CD4-positive, alpha-beta T cell treated with Interleukin-4 for 1 hour (primary cell): Measurements from ENCODE around the gene PRTG.
"Not testable (repeated sequence)": the region's sequence is repeated elsewhere in the genome, so short reads cannot be mapped to it uniquely, and the experiment has no call there.

Experiments
- DNase-seq, 2 donors: peaks; one replicate each; pipeline ENCODE4 v3.0.0-alpha.2; 2020 to 2022

PRTG gene

DNA sequence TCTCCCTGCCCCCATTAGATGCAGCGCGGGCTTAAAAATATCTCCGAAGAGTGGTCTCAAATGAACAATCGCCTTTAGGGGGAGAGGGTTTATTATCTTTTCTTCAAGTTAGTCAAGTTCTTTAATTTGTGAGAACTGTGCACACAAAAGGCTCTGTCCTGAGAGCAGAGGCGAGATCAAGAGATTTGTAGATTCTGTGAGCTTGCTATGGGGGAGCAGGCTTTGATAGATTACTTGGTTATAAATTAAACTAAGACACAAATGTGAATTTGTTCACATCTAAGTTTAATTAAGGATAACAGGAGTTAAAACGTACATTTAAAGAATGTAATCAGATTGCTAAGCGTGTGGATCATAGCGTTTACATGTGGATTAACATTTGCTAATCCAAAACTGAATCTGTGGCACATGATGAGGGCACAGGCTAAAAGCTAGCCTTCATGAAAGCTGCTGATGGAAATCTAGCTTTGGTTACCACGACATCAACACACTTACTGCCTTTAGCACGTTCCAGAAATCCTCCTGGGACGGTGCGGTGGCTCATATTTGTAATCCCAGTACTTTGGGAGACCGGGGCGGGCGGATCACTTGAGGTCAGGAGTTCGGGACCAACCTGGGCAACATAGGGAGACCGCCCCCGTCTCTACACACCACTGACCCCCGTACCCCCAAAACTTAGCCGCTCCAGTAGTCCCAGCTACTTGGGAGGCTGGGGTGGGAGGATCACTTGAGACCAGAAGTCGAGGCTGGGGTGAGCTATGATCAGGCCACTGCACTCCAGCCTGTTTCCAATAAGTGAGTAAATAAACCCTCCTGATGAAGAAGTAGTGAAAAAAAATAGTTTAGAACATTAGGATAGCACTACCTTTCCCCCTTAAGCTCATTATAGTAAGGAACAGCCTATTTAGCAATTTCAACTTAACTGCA, 1.0 kb upstream of the PRTG start:
- DNase-seq = no peak

DNA sequence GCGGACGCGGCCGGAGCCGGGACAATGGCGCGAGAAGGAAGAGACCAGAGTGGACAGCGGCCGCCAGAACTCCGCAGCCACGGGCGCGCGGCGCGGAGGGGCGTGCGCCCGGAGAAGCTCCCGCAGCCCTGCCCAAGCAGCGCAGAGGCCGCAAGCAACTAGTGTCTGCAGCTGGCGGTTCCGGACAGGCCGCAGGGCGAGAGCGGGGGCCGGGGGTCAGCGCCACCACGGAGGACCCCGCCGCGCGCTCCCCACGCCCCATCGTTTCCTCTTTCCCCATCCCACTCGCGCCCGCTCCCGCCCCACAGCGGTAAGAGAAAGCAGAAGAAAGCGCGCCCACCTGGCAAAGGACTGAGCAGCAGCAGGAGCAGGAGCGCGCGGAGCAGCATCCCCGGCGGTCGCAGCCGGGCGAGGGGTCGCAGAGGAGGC, 440 bp downstream of the PRTG start:
- DNase-seq = no peak

DNA sequence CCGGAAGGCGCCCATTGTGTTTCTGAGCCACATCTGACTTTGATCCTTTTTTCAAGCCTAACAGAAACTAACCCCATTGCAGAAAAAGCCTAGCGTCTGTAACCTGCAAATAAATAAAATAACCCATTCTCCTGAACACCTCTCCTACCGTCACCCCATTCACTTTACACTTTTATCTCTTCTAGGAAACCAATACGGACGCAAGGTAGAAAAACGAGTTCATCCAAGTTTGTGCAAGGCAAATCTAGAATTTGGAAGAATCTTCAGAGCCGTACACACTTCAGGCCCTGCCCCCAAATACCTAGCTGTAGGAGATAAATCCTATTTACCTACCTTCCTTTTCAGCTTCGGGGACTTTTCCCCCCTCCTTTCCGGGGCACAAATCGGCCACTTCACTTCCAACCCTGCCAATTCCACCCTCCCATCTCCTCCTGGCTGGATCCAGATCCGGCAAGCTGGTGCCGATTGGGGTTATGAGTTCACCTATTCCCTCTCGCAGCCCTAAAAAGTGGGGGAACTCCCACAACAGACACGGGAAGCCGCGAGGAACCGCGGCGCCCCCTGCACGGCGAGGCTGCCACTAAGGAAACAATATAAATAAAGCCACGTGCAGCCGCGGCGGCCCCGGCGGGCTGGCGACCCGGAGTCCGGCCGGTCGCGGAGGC, 987 bp downstream of the PRTG start:
- DNase-seq = no peak

DNA sequence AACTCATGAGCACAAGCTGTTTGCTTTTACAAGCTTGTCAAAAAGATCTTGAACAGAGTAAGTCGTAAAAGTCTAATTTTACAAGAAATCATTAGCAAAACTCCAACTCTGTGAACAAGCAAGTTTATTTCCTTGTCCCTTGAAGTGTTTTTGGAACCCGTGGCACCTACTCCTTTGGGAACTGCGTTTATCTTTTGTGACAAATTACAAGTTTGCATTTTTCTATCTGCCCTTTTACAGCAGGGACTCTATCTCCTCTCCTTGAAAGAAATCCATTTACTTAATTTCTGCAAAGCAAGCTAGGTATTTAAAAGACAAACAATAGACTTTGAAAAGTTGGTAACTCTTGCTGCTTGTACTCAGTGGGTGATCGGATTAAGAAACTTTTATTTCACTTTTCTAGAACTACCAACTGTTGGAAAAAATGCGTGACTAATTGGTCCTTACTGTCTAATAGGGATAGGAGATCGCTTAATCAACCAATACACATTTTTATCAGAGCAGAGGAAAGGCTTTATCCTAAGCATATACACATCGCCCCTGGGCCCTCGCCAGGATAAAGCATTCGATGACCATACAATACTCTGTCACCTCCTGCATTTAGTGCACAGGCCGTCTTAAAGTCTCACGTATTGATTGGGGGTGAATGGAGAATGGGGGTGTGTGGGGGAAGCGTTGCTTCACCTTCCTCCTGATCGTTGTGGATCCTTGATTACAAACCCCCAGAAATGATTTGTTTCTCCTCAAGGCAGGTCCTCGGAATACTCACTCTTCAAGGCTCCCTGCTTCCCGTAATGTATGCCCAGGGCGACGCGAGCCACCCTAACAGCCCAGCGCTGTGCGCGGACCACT, 1.7 kb downstream of the PRTG start:
- DNase-seq = no peak

DNA sequence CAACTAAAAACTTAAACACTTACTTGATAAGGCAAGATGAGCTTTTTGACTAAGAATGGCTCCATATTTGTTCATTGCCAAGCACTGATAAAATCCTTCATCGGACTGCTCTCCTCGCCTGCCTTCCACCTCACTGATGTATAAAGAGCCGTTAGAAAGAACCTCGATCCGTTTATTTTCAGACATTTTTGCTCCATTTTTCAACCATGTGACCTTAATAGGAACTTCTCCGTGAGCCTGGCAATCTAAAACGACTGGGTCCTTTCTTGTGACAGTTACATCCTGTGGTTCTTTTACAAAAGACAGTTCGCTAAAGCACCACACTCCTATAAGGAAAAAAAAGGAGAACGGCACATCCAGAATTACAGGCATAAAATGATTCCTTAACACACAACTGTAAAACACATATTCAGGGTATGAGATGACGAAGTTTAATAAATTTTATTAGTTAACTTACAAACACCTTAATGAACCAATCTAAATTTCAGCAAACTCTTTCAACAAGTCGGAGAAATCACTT, 2.5 kb downstream of the PRTG start:
- DNase-seq = no peak

DNA sequence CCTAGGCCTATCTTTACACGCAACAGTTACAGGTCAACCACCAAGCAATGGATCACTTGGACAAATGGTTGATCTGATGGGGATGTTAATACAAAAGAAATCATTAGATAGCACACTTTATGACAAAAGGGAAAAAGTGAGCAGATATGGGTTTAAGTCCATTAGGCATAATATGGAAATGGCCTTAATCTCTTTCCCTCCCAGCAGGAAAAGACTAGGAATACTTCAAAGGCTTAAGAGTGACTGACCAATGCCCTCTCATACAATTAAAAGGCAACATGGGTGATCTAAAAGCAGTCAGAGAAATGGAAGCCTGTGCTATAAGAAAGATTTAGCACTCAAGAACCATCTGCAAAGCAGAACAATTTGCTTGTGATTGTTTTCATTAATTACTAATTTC, 3.3 kb downstream of the PRTG start:
- no peak for DNase-seq

DNA sequence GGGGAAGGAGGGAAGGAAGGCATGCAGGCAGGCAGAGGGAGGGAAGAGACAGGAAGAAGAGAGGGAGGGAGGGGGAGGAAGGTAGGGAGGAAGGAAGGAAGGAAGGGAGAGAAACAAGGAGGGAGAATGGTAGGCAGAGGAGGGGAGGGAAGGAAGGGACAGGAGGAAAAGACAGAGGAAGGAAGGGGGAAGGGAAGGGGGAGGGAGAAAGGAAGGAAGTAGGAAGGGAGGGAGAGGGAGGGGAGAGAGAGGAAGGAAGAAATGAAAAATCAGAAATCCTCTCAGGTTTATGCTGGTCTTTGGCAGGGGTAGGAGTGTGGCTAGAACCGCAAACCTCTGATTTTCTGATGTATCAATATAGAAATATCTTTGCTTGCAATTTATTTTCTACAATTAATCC, 4.2 kb downstream of the PRTG start:
- no peak for DNase-seq

DNA sequence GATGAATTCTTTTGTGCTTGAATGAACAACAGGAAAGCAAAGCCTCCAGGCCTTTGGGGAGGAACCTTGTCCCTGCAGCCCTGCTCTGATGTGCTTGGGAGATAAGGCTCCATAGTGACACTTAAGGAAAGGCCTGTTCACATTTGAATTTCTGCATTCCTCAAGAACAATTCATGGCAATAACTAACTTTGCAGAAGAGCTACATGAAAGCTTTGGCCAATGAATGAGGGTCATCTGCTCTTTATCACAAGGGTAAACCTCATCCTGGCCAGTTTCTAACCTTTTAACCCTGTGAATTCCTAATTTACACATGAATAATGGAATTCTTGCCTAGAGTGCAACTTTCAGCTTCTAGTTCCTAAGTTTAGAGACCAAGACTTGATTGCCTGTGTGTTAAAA, 5.6 kb downstream of the PRTG start:
- no peak for DNase-seq

DNA sequence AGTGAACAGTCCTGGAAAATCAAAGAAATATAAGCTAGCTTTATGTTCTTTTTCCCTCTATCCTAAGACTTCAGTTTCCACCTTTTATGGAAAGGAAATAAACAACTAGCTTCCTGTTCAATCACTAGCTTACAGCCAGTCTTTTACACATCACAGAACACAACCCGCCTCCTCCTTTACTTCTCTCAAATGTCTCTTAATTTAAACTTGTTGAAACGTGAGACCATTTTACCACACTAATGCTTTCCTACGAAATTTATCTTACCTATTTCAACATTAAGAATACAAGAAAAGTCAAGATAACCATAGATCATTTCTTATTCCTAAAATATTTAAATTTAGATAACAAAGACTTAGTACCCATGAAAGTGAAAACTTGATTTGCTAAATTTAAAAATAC, 6.2 kb downstream of the PRTG start:
- DNase-seq = no peak

DNA sequence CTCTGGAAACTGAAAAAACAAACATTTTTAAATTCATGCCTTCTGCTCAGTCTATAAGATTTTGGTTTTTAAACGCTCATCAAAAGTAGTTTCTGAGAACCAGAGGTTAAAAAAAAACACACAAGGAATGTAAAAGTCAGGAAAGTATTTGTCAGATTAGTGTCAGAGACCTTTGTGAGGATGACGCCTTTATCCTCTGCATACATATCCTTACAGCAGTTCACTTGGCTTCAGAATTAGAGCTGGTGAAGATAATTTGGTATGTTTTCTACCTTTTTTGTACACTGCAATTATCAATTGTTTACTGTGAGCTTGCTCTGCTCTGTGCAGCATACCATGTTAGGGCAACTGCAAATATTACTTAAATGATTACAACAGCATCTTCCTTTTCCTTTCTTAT, 8.3 kb downstream of the PRTG start:
- no peak for DNase-seq

DNA sequence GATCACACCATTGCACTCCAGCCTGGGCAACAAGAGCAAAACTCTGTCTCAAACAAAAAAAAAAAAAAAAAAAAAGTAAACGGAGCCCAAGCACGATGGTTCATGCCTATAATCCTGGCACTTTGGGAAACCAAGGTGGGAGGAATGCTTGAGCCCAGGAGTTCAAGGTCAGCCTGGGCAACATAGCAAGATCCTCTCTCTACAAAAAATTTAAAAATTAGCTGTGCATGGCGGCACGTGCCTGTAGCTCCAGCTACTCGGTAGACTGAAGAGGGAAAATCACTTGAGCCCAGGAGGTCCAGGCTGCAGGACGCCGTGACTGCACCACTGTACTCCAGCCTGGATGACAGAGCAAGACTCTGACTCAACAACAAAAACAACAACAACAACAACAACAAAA, 9.5 kb downstream of the PRTG start:
- not testable (repeated sequence) for DNase-seq

DNA sequence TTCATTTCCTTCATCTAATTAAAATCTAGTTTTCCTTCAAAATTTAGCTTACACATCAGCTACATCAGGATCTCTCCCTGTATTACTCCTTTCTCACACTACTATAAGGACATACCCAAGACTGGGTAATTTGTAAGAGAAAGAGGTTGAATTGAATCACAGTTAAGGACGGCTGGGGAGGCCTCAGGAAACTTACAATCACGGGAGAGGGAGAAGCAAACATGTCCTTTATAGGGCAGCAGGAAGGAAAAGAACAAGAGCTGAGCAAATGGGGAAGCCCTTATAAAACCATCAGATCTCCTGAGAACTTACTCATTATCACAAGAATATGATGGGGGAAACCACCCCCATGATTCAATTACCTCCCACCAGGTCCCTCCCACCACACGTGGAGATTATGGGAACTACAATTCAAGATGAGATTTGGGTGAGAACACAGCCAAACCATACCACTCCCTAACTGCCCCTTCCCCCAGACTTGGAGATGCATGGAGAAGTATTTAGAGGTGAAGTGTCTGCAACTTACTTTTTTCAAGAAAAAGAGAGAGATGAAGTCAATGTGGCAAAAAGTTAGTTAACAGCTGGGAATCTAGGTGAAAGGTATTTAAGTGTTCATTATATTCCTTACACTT, 21.3 kb downstream of the PRTG start:
- no peak for DNase-seq

DNA sequence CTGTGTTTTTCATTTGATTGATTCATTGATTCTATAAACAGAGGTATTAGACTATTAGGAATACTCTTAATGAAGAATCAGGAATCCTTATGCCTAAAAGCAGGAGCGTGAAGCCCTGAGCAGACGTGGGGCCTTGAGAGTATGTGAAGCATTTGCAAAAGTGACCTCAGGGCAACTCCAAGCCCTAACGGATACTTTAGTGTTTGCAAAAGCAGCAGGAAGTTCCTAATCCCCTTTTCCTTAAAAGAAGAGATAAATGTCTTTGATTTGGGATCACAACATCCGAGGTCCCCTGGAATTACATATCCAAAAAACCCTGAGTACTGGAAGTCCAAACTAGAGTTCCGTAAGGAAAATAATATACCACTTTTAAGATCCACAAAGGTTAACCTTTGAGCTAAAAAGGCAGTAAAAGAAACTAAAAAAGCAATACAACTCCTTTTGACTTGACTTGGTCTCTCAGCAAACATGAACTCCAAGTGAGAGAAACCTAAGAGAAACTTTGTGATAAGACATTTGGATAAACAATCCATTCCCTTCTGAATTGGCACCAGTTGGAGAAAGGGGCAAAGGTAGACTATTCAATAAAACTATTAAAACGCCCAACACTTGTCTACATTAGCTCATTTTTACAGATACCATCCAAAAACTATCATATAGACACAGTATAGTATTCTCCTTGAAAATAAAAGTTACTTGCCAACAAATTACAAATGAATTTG, 27.4 kb downstream of the PRTG start:
- DNase-seq = no peak

DNA sequence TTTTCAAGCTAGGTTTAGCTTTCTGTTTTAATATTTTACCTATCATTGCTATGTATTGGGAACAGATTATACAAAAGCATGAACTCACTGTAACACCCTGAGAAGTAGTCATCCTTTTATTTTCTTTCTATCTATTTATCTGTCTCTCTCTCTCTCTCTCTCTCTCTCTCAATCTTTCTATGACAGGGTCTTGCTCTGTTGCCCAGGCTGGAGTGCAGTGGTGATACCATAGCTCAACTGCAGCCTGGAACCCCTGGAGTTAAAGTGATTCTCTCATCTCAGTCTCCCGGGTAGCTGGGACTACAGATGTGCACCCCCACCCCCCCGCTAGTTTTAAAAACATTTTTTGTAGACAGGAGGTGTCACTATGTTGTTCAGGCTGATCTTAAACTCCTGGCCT, 28.9 kb downstream of the PRTG start:
- no peak for DNase-seq

DNA sequence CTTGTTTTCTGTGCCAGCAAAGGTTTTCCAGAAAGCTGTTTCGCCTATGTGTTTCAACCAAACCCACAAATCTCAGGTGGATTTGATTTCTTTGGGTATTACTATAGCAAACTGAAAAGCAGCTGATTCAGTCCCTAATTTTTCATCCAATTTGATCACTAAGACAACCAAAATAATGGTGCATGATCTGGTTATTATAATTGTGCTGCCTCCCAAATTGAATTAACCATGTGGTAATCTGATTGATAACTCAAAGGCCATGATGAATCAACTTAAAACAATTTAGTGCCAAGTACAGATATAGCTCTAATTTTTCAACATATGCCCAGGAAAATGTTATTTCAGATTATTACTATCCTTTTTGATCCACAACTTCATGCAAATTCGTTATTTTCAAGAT, 30.6 kb downstream of the PRTG start:
- DNase-seq = no peak

DNA sequence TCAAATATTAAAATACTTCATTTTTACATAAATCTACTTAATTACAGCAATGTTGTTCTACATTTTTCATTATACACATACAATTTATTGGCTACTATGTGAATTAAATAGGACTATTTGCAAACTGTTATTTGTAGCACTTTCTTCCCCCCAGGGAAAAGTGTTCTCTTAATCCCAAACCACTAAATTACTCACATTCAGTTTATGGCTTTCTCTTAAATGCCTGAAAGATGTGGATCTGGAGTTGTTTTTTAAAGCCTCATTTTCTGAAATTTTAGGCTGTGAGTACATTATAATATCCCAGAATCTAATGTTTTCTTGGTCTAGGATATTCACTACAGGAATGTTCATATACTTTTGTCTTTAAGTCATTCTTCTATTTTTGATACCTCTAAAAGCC, 32.7 kb downstream of the PRTG start:
- DNase-seq = no peak

DNA sequence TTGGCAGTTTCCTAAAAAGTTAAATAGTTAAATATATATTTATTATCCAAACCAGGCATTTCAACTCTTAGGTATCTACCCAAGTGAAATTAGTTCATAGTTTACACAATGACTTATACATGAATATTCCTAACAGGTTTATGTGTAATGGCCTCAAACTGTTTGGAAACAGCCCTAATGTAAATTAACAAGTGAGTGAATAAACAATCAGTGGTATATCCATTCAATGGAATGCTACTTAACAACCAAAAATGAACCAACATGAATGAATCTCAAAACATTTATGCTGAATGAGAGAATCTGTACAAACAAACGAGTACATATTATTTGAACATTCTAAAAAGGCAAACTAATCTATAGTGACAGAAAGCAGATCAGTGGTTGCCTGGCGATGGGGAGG, 33.5 kb downstream of the PRTG start:
- DNase-seq = no peak

DNA sequence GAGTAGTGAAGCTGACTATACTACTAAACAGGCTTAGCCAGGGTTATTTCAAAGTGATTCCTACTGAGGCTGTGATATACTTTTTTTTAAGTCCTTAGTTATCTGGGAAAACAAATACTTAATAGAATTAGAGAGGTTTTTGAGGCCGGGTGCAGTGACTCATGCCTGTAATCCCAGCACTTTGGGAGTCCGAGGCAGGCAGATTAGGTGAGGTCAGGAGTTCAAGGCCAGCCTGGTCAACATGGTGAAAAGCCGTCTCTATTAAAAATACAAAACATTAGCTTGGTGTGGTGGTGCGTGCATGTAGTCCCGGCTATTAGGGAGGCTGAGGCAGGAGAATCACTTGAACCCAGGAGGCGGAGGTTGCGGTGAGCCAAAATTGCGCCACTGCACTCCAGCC, 34.2 kb downstream of the PRTG start:
- DNase-seq = no peak

DNA sequence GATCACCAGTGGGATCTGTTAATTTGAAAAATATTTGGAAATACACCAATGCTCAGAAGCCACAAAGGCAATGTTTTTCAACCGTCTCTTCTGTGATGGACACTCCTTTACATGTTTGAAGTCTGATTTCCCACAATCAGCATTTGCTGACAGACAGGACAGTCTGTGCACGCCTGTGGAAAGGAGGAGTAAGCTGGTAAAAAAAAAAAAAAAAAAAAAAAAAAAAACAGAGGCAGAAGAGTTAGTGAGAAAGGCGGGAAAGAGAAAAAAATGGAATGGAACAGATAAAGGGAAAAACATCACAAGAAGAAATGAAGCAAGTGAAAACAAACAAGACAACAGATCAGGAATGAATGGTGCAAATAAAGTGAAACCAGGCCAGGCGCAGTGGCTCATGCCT, 35.0 kb downstream of the PRTG start:
- no peak for DNase-seq

DNA sequence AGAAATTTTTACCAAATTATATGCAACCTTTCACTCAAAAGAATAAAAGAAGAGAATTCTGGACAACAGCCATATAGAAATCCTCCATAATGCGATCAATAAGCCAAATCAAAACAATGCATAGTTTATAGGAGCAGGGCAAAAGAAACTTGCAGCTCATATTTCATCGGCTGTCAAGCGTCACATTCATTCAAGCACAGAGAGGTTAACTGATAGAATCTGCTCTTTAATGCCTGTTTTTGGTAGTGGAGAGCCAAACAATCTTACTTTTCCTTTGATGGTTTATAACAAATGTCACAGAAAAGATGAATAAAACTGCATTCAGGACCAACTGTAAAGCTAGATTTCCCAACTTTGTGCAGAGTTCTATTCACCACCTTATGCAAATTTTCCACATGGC, 35.4 kb downstream of the PRTG start:
- DNase-seq = no peak

DNA sequence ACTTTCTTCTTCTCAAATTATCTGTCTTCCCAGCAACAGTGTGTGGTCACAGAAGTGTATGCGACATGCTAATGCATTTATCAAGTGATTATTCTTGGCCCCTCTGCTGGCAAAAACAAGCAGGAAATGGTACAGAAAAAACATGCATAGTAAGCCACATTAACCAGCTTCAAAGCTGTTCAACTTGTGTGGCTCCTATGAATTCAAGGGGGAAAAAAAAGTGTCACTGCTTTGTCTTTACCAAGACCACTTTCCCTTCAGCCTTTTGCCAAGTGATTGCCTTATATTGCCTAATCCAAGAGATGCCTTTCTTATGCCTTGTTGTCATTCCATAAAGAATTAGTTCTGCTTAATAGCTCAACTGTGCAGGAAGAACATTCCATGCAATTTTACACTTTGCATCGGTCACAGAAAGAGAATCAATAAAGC, 39.1 kb downstream of the PRTG start:
- DNase-seq = no peak

DNA sequence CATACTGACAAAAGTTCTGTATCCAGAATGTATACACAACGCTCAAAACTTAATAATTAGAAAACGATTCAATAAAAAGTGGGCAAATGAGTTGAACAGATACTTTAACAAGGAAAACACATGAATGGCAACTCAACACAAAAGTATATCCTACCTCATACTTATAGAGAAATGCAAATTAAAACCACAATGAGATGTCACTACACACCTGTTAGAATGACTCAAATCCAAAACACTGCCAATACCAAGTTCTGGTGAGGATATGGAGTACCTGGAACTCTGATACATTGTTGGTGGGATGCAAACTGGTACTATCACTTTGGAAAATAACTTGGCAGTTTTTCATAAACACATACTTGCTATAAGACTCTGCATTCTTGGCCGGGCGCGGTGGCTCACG, 42.1 kb downstream of the PRTG start:
- no peak for DNase-seq
